IPS-NIHi11 (cell line): ENCODE measurements around the gene PPP2R2B.

ENCODE experiments used
- DNase-seq: peaks from one replicate; pipeline ENCODE4 v3.0.0; 2012; ENCODE audit warnings: mixed read lengths, low spot score

Gene PPP2R2B

DNA sequence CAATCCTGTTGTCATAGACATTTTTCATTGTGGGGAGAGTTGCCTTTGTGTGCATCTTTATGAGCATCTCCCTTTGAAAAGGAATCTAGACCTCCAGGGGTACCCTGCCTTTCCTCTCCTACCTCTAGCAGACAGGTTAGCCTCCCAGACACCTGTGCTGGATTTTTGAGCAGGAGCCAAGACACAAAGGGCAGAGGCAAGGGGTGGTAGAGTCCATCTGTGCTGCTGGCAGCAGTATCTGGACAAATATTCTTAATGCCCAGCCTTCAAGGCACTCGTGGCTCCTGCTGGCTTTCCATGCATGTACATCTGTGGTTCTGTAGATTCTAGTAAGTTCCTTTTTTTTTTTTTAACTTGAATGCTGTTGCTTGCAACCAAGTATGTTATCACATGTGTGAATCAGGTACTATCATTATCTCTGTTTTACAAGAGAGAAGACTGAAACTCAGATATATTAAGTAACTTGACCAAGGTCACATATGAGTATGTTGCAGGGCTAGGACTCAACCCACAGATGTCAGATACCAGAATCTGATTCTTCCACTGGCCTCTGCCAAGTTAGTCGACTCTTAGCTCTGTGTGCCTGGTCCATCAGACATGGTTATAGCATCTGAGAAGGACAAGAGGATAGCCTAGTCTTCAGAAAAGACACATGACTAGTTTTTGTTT lies 329.6 kb downstream of the PPP2R2B start:
- no peak for DNase-seq

DNA sequence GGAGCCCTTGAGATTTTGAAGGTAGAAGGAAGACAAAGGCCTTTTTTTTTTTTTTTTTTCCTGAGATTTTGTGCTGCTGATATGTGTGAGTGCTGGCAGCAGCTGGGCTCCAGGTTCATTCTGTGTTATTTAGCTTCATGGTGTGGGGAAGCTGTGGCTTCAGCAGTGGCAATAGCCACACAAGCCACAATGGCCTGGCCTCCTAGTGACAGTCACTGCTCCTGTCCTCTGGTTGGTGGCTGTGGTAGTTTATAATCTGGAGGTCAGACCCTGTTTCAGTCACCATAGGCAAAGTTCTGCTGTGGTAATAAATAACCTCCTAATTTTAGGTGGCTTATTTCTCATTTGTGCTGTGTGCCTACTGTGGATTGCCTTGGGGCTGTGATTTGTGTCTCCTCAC lies 334.3 kb downstream of the PPP2R2B start:
- no peak for DNase-seq

DNA sequence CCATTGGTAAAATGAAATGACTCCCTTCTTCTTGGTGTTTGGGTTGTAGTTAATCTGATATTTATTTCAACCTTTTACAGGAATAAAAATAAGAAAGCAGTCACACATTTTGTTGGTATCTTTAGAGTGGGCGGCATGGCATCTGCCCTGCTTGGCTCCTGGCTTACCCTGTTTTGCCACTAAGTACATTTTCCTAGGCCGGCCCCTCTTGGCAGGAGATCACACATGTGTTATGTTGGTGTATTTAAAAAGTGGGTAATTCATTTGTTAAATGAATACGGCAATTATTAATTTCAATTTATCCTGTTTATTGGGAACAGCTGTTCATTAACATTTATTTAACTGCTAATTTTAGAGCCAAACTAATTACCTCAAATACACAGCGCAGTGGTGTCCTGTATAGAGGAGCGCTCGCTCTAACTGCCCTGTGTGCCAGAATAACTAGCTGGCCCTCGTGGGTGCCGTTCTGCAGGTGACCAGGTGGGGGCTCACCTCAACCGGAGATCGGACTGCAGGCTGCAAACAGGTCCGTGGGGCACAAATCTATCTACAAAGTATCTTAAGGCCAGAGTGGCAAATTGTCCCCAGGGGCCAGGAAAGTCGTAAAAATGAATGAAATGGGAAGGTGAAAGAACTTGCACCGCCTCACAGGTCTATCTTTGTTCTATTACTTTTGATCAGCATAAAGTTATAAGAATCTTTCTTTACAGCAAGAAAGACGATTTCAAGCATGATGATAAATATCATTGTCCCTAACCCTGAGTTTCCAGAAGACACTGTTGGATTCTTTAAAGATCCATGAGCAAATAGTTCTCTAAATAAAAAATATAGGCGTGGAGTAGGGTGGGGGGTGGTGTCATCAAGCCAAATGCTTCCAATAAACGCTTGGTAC lies 336.4 kb downstream of the PPP2R2B start:
- DNase-seq = peak; percentile 85

DNA sequence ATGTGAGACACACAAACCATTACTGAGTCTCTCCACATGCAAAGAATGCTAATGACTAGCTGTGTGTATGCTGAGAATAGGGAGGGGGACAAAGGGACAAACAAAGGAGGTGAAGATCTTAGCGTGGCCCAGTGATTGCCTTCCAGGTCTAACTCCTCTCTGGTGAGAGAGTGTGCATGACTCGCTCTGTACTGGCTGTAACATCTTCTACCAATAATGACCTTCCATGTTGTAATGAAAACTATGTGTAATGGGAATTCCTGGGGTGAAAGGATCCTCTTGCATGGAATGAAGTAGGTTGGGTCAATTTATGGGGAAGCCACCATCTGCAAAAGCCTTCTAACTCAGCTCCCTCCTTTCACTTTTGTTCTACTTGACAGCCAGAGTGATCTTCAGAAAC lies 338.1 kb downstream of the PPP2R2B start:
- no peak for DNase-seq

DNA sequence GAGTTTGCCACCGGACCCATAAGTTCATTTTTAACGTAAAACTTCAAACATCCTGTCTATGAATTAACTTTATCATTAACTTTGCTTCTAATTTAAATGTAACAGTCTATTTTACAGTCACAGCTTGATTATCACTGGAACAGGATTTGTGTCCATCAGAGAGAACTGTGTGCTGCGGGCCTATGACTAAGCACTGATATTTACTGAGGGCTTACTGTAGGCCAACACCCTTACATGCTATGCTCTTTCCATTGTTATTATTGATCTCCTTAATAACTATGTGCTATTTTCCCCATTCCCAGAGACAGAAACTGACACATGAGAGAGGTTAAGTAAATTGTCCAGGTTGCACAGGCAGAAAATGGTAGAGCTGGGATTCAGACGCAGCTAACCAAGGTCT lies 338.6 kb downstream of the PPP2R2B start:
- DNase-seq = no peak

DNA sequence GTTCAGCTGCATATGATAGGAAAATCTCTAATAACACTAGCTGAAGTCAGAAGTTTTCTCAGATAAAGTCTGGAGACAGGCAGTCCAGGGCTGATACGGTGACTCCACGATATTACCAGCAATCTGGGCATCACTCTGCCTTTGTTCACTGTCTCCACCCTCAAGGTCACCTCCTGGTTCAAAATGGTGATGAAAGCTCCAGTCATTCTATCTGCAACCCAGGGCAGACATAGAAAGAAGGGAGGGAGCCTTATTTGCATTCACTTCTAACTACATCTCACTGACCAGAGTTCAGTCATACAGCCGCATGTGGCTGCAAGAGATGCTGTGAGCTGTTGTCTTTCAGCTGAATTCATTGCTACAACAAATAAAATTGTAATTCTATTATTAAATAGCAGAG lies 340.1 kb downstream of the PPP2R2B start:
- no peak for DNase-seq

DNA sequence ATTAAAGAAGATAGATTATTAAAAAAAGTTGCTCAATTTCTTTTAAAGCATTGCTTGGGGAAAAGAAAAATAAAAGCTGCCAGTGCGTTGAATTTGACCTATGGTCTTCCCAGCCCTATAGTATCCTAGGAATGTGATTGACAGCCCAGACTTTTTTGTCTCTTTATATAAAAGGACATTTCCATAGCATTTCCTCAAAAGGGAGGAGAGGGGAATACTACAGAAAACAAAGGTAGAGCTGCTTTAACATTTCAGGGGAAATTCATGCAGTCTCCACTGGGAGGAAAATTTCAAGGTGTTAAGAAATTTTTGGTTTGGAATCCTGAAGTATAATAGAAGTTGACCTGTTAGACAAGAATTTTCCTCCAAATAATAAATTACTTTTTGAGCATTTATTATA lies 344.7 kb downstream of the PPP2R2B start:
- DNase-seq = no peak

DNA sequence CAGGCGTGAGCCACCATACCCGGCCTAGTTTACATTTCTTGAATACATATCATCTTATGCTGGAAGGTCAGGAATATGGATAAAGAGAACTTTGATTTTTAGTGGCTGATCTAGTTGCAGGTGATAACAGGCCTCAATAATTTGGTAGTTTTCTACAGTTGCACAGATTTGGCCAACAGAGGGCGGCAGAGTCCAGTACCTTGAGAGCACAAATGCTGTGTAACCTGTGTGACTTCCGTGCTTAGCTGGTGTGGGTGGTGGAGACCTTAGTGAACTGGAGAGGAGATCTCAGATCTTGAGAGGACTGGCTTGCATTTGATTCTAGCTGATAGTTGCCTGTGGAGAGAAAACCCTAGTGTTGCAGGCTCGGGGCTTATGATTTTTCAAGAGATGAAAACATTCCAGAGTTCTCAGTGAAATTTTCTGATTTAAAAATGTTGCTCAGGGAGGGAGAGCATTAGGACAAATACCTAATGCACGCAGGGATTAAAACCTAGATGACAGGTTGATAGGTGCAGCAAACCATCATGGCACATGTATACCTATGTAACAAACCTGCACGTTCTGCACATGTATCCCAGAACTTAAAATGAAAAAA lies 345.2 kb downstream of the PPP2R2B start:
- peak; percentile 75 for DNase-seq
